Colonic mucosa (tissue), 4 donors: Measurements from ENCODE around the gene MIGA2. TPM values are rescaled to one million over a fixed set of nuclear protein-coding genes. Genes with fewer than 3 reads are reported as not detected.

Source experiments
- DNase-seq: peaks from one replicate; pipeline ENCODE4 v3.0.0-alpha.2; 2020
- H3K27ac ChIP-seq: fragments of 200-600 bp; one replicate; pipeline ENCODE4 v1.8.0; 2021
- H3K27me3 ChIP-seq: fragments of 200-600 bp; one replicate; pipeline ENCODE4 v1.8.0; 2021
- H3K36me3 ChIP-seq: fragments of 200-600 bp; one replicate; pipeline ENCODE4 v1.8.0; 2021
- H3K4me1 ChIP-seq: fragments of 200-600 bp; one replicate; pipeline ENCODE4 v1.8.0; 2021; ENCODE audit warnings: mild to moderate bottlenecking
- H3K4me3 ChIP-seq: fragments of 200-600 bp; one replicate; pipeline ENCODE4 v1.8.0; 2021
- H3K9ac ChIP-seq, 2 donors: one replicate each; pipeline ENCODE4 v1.7.0; 2013; ENCODE audit warnings: control low read depth in 2 of 2, low read depth in 2 of 2, low read length in 2 of 2
- H3K9me3 ChIP-seq: fragments of 200-600 bp; one replicate; pipeline ENCODE4 v1.8.0; 2021
- intact Hi-C: fragments of 100-400 bp; cut with DNase I; formaldehyde crosslinking; loops from one replicate; pipeline ENCODE4 v1.14.1; 2022
- total RNA-seq, 2 donors: library from RNA; stranded (reverse); fragmentation: NEBNext Ultra II Directional in 1 of 2; extraction: Animal tissue kit (Norgen Biotek cat#: 25700) in 1 of 2; gene quantifications; one replicate each; pipeline ENCODE4 v1.2.1, GENCODE V29; 2021
- TF ChIP-seq, protein P1 (sequence below): fragments of 200-600 bp; IDR thresholded peaks from one replicate; pipeline ENCODE4 v1.8.0; 2022; ENCODE audit warnings: antibody characterized with exemption, mild to moderate bottlenecking
- donor health status: healthy.
- donor health status: DM: no; HTN: no; CAD: no.
- donor health status: DM: no; HTN: no; CAD: no.

The MIGA2 gene
- total RNA-seq, 2 donors from 2014 or later = 47.4 to 74.8 TPM

DNA sequence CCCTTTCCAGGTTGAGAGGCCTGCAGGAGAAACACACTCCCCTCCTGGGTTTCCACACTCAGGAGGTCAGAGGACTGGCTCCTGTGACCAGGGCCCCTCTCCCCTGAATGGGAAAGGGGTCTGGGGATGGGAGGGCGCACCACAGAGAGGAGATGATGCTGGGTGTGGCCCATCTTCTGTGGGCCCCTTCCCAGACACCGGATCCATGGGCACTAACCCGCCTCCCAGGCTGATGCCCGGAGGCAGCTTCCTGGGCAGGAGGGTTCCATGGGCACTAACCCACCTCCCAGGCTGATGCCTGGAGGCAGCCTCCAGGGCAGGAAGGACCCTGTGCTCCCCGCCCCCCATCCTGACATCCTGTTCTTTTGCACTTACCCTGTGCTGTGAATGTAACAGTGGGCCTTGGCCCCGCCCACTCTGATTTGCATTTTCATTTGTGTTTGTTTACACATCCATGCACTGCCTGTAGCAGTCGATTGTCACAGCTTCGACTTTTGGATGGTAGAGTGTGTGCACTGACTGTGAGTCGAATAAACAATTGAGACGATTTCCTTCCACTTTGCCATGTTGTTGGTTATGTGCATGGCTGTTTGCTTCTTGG lies 35.2 kb downstream of the MIGA2 start:
- Histone ChIP-seq H3K27ac (no peak overlapping the region), H3K4me1 (no peaks in the 10 kb centered on the region), H3K27me3 (no peaks in the 10 kb centered on the region), H3K4me3 (no peak overlapping the region), H3K9me3 (no peaks in the 10 kb centered on the region), H3K9ac (no peak overlapping the region), H3K36me3 (no peaks in the 10 kb centered on the region)
- TF ChIP-seq, protein P1, sequence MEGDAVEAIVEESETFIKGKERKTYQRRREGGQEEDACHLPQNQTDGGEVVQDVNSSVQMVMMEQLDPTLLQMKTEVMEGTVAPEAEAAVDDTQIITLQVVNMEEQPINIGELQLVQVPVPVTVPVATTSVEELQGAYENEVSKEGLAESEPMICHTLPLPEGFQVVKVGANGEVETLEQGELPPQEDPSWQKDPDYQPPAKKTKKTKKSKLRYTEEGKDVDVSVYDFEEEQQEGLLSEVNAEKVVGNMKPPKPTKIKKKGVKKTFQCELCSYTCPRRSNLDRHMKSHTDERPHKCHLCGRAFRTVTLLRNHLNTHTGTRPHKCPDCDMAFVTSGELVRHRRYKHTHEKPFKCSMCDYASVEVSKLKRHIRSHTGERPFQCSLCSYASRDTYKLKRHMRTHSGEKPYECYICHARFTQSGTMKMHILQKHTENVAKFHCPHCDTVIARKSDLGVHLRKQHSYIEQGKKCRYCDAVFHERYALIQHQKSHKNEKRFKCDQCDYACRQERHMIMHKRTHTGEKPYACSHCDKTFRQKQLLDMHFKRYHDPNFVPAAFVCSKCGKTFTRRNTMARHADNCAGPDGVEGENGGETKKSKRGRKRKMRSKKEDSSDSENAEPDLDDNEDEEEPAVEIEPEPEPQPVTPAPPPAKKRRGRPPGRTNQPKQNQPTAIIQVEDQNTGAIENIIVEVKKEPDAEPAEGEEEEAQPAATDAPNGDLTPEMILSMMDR = no peak
- no peak for DNase-seq
- intact Hi-C loops = no loop called here

DNA sequence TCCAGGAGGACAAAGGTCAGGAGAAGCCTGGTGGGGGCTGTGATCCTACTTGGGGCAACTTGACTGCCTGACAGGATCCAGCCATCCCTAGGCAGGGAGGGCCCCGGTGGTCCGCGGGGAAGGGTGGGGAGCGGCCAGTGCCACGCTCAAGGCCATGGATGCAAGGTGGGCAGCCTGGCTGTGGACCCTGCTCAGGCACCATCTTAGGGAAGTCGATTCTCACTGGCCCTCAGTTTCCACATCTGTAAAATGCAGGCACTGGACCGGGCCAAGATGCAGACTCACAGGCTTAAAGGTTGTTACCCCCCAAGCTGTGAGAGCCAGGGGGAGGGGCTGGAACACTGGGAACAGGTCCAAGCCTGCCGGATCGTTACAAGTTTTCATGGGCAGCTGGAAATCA lies 35.7 kb downstream of the MIGA2 start:
- no peaks in the 10 kb centered on the region for H3K36me3 ChIP-seq
- TF ChIP-seq, protein P1 = no peak
- H3K9ac ChIP-seq = no peak overlapping the region
- no peak overlapping the region for H3K4me3 ChIP-seq
- H3K9me3 ChIP-seq = no peaks in the 10 kb centered on the region
- DNase-seq = no peak
- no peaks in the 10 kb centered on the region for H3K27me3 ChIP-seq
- H3K4me1 ChIP-seq = no peaks in the 10 kb centered on the region
- intact Hi-C loops = no loop called here
- H3K27ac ChIP-seq = no peak overlapping the region

DNA sequence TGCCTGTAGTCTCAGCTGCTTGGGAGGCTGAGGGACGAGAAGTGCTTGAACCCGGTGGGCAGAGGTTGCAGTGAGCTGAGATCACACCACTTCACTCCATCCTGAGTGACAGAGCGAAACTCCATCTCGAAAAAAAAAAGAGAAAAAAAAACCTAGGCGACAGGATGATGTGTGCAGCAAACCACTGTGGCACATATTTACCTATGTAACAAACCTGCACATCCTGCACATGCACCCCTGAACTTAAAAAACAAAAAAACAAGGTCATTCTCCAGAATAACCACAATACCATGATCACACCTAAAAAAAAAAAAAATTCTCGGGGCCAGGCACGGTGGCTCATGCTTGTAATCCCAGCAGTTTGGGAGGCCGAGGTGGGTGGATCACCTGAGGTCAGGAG lies 37.0 kb downstream of the MIGA2 start:
- Histone ChIP-seq H3K27ac (no peak overlapping the region), H3K9ac (no peak overlapping the region), H3K27me3 (no peaks in the 10 kb centered on the region), H3K9me3 (no peaks in the 10 kb centered on the region), H3K4me1 (no peaks in the 10 kb centered on the region), H3K36me3 (no peaks in the 10 kb centered on the region), H3K4me3 (no peak overlapping the region)
- no peak for DNase-seq
- intact Hi-C loops = no loop called here
- TF ChIP-seq, protein P1 = no peak

DNA sequence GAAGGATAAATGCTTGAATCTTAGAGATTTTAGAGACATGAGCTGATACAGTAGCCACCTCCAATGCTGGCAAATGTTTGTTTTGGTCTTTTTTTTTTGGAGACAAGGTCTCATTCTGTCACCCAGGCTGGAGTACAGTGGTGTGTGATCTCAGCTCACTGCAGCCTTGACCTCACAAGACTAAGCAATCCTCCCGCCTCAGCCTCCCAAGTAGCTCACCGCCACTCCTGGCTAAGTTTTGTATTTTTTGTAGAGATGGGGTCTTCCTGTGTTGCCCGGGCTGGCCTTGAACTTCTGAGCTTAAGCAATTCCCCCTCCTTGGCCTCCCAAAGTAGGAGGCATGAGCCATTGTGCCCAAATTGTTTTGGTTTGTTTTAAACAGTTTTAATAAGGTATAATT lies 37.7 kb downstream of the MIGA2 start:
- Histone ChIP-seq H3K27ac (no peak overlapping the region), H3K27me3 (no peaks in the 10 kb centered on the region), H3K9ac (no peak overlapping the region), H3K9me3 (no peaks in the 10 kb centered on the region), H3K4me1 (peaks cover 6% of the 10 kb centered on the region), H3K36me3 (no peaks in the 10 kb centered on the region), H3K4me3 (no peak overlapping the region)
- intact Hi-C loops = no loop called here
- DNase-seq = no peak
- TF ChIP-seq, protein P1 = no peak

DNA sequence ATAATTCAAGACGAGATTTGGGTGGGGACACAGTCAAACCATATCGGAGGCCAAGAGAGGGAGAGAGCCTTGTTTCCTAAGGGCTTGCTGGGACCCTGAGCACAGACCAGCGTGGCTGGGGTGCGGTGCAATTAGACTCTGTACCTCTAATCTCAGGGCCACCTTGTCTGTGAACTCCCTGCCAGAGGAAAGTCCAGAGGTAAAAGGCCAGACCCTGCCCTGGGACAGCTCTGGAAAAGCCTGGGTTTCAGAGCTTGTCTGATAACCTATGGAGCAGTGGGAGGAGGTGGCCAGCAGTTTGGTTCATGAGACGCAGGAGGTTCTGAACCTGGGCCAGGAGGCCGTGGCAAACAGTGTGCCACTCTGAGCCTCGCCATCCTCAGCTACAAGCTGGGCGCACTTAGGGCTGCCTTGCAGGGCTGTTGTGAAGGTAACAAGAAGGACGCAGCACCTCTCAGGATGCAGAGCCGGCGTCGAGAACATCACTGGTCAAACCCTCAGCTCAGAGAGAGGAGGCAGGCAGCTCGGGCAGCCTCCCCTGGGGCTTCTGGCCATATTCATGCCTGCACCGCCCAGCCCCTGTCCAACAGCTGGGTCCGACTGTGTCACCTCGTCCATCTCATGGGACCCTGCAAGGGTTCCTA lies 39.7 kb downstream of the MIGA2 start:
- Histone ChIP-seq H3K36me3 (no peaks in the 10 kb centered on the region), H3K4me3 (no peak overlapping the region), H3K27ac (no peak overlapping the region), H3K4me1 (peaks cover 12% of the 10 kb centered on the region), H3K9me3 (no peaks in the 10 kb centered on the region), H3K9ac (no peak overlapping the region), H3K27me3 (no peaks in the 10 kb centered on the region)
- TF ChIP-seq, protein P1 = no peak
- DNase-seq = peak; percentile 43
- intact Hi-C loops = no loop called here
